Caco-2 (cell line): Measurements from ENCODE around the gene DLGAP5. TPM values are rescaled to one million over a fixed set of nuclear protein-coding genes. Genes with fewer than 3 reads are reported as not detected.

Source experiments
- BruUV-seq: library from RNA; stranded (reverse); fragments of 400-500 nt; replicated peaks from 2 replicates; lab custom pipeline; 2021; lab: Mats Ljungman, UMichigan
- CTCF ChIA-PET: fragments of 300-600 bp; sonication (Branson Sonifier 250); formaldehyde crosslinking; loops from one replicate; lab custom pipeline; 2022; ENCODE audit warnings: antibody characterized with exemption; lab: Charles Lee
- POLR2A ChIA-PET: fragments of 300-600 bp; sonication (Branson Sonifier 250); formaldehyde crosslinking; loops from one replicate; lab custom pipeline; 2022; ENCODE audit warnings: antibody characterized with exemption; lab: Charles Lee
- DNase-seq, 2 experiments: peaks; one replicate each; pipeline versions ENCODE4 v3.0.0 to v3.0.0-alpha.2; 2020 to 2022
- H3K27me3 ChIP-seq: replicated peaks from 2 replicates; pipeline ENCODE4 v1.6.0; 2011; ENCODE audit warnings: low read length; ENCODE audit not compliant: control insufficient read depth, insufficient read depth
- H3K36me3 ChIP-seq: 2 replicates; pipeline ENCODE4 v1.5.1; 2011; ENCODE audit warnings: low read length; ENCODE audit not compliant: control insufficient read depth, insufficient read depth
- H3K4me1 ChIP-seq: fragments of 250-450 bp; sonication (Bioruptor Pico); 2 replicates; pipeline ENCODE4 v1.5.1; 2020; ENCODE audit warnings: mild to moderate bottlenecking
- H3K4me3 ChIP-seq: 2 replicates; pipeline ENCODE4 v1.5.1; 2011; ENCODE audit warnings: low read depth, mild to moderate bottlenecking, control low read depth, low read length
- H3K9me3 ChIP-seq: fragments of 250-450 bp; sonication (Bioruptor Pico); 2 replicates; pipeline ENCODE4 v1.5.1; 2020; ENCODE audit warnings: mild to moderate bottlenecking, moderate library complexity
- H3K27ac Mint-ChIP-seq: one replicate; pipeline ENCODE4 v1.8.0; 2022; ENCODE audit warnings: mixed read lengths; ENCODE audit not compliant: unreplicated experiment
- H3K27me3 Mint-ChIP-seq: one replicate; pipeline ENCODE4 v1.8.0; 2022; ENCODE audit warnings: mixed read lengths; ENCODE audit not compliant: insufficient read depth, unreplicated experiment
- H3K36me3 Mint-ChIP-seq: one replicate; pipeline ENCODE4 v1.8.0; 2022; ENCODE audit warnings: mild to moderate bottlenecking, mixed read lengths; ENCODE audit not compliant: insufficient read depth, unreplicated experiment
- H3K4me1 Mint-ChIP-seq: one replicate; pipeline ENCODE4 v1.8.0; 2022; ENCODE audit warnings: low read depth, mixed read lengths; ENCODE audit not compliant: unreplicated experiment
- H3K4me3 Mint-ChIP-seq: one replicate; pipeline ENCODE4 v1.8.0; 2022; ENCODE audit warnings: mild to moderate bottlenecking, moderate library complexity, mixed read lengths; ENCODE audit not compliant: unreplicated experiment
- H3K9me3 Mint-ChIP-seq: one replicate; pipeline ENCODE4 v1.8.0; 2022; ENCODE audit warnings: mixed read lengths; ENCODE audit not compliant: unreplicated experiment
- intact Hi-C: fragments of 100-400 bp; cut with micrococcal nuclease; formaldehyde crosslinking; loops from one replicate; pipeline ENCODE4 v1.10.0; 2022; ENCODE audit not compliant: unreplicated experiment
- total RNA-seq: library from RNA; stranded (reverse); gene quantifications from 2 replicates; pipeline ENCODE4 v1.2.3, GENCODE V29; 2022
- TF ChIP-seq, protein P1 (sequence below), 2 experiments: fragments of 200-600 bp in 1 of 2; IDR thresholded peaks; 1 replicate in 1 of 2; 2 replicates in 1 of 2; pipeline versions ENCODE4 v1.5.1 to v1.8.0; 2011 to 2022; ENCODE audit warnings: antibody characterized with exemption in 1 of 2, control low read depth in 1 of 2, inconsistent platforms in 1 of 2, low read depth in 1 of 2, low read length in 1 of 2, mild to moderate bottlenecking in 1 of 2, moderate library complexity in 1 of 2; ENCODE audit not compliant: insufficient read depth in 1 of 2, severe bottlenecking in 1 of 2, unreplicated experiment in 1 of 2

Gene DLGAP5
- total RNA-seq, 1 experiment from 2014 or later = 54.1 TPM

DNA sequence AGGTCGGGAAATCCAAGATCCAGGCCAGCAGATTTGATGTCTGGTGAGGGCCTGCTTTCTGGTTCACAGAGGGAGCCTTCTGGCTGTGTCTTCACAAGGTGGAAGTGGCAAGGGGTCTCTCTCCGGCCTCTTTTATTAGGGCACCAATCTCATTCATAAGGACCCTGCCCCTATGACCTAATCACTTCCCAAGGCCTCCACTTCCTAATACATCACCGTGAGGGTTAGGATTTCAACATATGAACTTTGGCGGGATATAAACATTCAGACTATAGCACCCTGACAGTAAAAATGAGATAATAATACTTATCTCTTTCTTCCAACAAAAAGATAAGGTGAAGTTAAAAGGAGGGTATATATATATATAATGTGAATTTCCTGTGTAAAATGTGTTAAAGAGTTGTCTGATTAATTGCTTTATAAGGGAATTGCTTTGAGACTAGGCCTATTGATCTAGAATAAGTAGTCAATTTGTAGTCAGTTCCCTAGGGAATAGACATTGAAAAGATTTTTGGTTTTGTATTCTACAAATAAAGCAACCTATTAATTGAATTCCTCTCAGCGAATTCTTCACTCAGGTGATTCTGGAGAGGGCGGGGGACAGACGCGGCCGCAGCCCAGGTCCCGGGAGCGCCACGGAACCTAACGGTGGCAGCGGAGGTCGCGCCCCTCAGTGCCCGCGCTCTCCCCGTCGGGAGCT, 62.8 kb downstream of the DLGAP5 start:
- ChIA-PET POLR2A (interaction anchor here (0.6 to 2.4 kb wide), 9 partner anchors 9 to 77 kb away, joined by 3 to 54 read pairs (median 4); no protein-coding TSS in a partner anchor), CTCF (interaction anchor here (0.6 to 1.6 kb wide), 3 partner anchors 26 to 268 kb away, joined by 5 to 10 read pairs (median 6); no protein-coding TSS in a partner anchor)
- Mint-ChIP-seq H3K4me3 (peak overlapping the region; percentile 89), H3K27ac (peak overlapping the region; percentile 73), H3K4me1 (peaks cover 27% of the 10 kb centered on the region), H3K9me3 (no peaks in the 10 kb centered on the region), H3K27me3 (no peaks in the 10 kb centered on the region), H3K36me3 (peaks cover 48% of the 10 kb centered on the region)
- peak; percentile 47 to 62 for DNase-seq
- Histone ChIP-seq H3K4me1 (peaks cover 73% of the 10 kb centered on the region), H3K36me3 (peaks cover 2% of the 10 kb centered on the region; the same call in 1 of the 2 replicates), H3K27me3 (no peaks in the 10 kb centered on the region), H3K9me3 (no peaks in the 10 kb centered on the region), H3K4me3 (peak overlapping the region; percentile 96)
- TF ChIP-seq, protein P1, sequence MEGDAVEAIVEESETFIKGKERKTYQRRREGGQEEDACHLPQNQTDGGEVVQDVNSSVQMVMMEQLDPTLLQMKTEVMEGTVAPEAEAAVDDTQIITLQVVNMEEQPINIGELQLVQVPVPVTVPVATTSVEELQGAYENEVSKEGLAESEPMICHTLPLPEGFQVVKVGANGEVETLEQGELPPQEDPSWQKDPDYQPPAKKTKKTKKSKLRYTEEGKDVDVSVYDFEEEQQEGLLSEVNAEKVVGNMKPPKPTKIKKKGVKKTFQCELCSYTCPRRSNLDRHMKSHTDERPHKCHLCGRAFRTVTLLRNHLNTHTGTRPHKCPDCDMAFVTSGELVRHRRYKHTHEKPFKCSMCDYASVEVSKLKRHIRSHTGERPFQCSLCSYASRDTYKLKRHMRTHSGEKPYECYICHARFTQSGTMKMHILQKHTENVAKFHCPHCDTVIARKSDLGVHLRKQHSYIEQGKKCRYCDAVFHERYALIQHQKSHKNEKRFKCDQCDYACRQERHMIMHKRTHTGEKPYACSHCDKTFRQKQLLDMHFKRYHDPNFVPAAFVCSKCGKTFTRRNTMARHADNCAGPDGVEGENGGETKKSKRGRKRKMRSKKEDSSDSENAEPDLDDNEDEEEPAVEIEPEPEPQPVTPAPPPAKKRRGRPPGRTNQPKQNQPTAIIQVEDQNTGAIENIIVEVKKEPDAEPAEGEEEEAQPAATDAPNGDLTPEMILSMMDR (IDR thresholded peaks at IDR 0.05; ENCODE audit: insufficient read depth in 1 of 2, low read depth in 1 of 2, low read length in 1 of 2, severe bottlenecking in 1 of 2, unreplicated experiment in 1 of 2) = no peak
- intact Hi-C loops = loop anchor here (1.0 kb wide), 1 partner anchor 25 kb away; no protein-coding TSS in a partner anchor
- no TSS peak for BruUV-seq

DNA sequence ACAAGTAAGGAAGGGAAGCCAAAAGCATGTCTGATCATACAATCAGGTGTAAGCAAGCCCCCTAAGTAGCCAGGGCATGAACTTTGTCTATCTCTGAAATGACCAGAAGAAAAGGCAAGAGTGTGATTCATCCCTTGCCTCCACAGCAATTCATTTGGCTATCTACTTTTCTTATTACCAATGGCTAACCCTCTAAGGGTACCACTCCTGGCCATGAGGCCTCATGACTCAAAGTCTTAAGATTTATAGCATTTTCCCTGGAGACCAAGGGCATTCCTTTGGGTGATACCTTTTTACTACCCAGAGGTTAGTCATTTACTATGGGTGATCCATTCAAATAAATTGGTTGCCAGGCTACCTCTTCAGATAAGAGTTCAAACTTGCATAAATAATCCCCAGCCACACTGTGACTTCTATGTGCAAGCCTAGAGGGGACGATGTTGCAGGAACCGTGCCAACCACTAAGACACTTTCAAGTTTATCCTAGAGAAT, 63.9 kb downstream of the DLGAP5 start:
- peak overlapping the region; percentile 83 for H3K27ac Mint-ChIP-seq
- BruUV-seq = no TSS peak
- Histone ChIP-seq H3K27me3 (no peaks in the 10 kb centered on the region), H3K9me3 (no peaks in the 10 kb centered on the region), H3K4me3 (no peak overlapping the region), H3K36me3 (no peaks in the 10 kb centered on the region; the same call in 1 of the 2 replicates), H3K4me1 (peaks cover 74% of the 10 kb centered on the region)
- intact Hi-C loops = no loop called here
- H3K4me1 Mint-ChIP-seq = peaks cover 38% of the 10 kb centered on the region
- no peak overlapping the region for H3K4me3 Mint-ChIP-seq
- DNase-seq = peak; percentile 62 to 78
- ChIA-PET CTCF (no interaction called here), POLR2A (interaction anchor here (0.6 to 2.2 kb wide), 4 partner anchors 24 to 50 kb away, joined by 3 to 15 read pairs (median 6); no protein-coding TSS in a partner anchor)
- H3K27me3 Mint-ChIP-seq = no peaks in the 10 kb centered on the region
- peaks cover 44% of the 10 kb centered on the region for H3K36me3 Mint-ChIP-seq
- H3K9me3 Mint-ChIP-seq = no peaks in the 10 kb centered on the region
- TF ChIP-seq, protein P1 (IDR thresholded peaks at IDR 0.05; ENCODE audit: insufficient read depth in 1 of 2, low read depth in 1 of 2, low read length in 1 of 2, severe bottlenecking in 1 of 2, unreplicated experiment in 1 of 2) = peak in 1 of 2 experiments; percentile 1

DNA sequence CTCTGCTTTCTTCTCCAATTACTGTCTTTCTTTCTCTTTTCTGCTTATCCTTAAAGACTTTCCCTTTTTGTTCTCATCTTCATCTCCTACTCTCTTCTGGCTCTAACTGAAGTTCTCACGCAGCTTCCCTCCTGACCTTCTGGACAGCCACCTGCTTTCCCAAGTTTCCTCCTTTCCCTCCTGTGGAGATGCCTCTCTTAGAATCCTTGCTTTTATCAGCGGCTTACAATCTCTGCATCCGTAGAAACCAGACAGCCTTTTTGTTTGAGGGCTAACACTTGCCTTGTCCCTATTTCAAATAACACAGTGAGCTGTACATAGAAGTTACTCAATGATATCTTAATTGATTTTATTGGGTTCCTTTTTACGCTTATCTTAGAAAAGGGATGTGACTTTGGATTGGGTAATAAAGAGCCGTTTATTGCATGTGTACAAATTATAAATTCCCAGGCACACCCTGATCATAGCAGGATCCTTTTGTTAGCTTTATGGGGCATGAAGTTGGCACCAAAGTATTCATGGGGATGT, 64.4 kb downstream of the DLGAP5 start:
- H3K27ac Mint-ChIP-seq = peak overlapping the region; percentile 83

More for the DNA sequence above, 64.4 kb downstream of the DLGAP5 start:
- intact Hi-C loops = no loop called here
- TF ChIP-seq, protein P1 (IDR thresholded peaks at IDR 0.05; ENCODE audit: insufficient read depth in 1 of 2, low read depth in 1 of 2, low read length in 1 of 2, severe bottlenecking in 1 of 2, unreplicated experiment in 1 of 2) = no peak
- peak; percentile 46 to 69 for DNase-seq
- peaks cover 79% of the 10 kb centered on the region for H3K4me1 ChIP-seq
- Mint-ChIP-seq H3K4me1 (peaks cover 43% of the 10 kb centered on the region), H3K36me3 (peaks cover 41% of the 10 kb centered on the region), H3K27me3 (no peaks in the 10 kb centered on the region), H3K4me3 (peak overlapping the region; percentile 37), H3K9me3 (no peaks in the 10 kb centered on the region)
- ChIA-PET POLR2A (interaction anchor here (0.6 to 2.2 kb wide), 2 partner anchors 24 to 28 kb away, joined by 3 to 15 read pairs; no protein-coding TSS in a partner anchor), CTCF (no interaction called here)
- no peak overlapping the region for H3K4me3 ChIP-seq
- H3K27me3 ChIP-seq = no peaks in the 10 kb centered on the region
- H3K36me3 ChIP-seq = no peaks in the 10 kb centered on the region; the same call in 1 of the 2 replicates
- no TSS peak for BruUV-seq
- no peaks in the 10 kb centered on the region for H3K9me3 ChIP-seq
